ENCODE data around the gene POF1B.
"Not testable (repeated sequence)": the region's sequence is repeated elsewhere in the genome, so short reads cannot be mapped to it uniquely, and the experiment has no call there.

POF1B gene, protein sequence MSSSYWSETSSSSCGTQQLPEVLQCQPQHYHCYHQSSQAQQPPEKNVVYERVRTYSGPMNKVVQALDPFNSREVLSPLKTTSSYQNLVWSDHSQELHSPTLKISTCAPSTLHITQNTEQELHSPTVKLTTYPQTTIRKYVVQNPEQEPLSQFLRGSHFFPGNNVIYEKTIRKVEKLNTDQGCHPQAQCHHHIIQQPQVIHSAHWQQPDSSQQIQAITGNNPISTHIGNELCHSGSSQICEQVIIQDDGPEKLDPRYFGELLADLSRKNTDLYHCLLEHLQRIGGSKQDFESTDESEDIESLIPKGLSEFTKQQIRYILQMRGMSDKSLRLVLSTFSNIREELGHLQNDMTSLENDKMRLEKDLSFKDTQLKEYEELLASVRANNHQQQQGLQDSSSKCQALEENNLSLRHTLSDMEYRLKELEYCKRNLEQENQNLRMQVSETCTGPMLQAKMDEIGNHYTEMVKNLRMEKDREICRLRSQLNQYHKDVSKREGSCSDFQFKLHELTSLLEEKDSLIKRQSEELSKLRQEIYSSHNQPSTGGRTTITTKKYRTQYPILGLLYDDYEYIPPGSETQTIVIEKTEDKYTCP

DNA sequence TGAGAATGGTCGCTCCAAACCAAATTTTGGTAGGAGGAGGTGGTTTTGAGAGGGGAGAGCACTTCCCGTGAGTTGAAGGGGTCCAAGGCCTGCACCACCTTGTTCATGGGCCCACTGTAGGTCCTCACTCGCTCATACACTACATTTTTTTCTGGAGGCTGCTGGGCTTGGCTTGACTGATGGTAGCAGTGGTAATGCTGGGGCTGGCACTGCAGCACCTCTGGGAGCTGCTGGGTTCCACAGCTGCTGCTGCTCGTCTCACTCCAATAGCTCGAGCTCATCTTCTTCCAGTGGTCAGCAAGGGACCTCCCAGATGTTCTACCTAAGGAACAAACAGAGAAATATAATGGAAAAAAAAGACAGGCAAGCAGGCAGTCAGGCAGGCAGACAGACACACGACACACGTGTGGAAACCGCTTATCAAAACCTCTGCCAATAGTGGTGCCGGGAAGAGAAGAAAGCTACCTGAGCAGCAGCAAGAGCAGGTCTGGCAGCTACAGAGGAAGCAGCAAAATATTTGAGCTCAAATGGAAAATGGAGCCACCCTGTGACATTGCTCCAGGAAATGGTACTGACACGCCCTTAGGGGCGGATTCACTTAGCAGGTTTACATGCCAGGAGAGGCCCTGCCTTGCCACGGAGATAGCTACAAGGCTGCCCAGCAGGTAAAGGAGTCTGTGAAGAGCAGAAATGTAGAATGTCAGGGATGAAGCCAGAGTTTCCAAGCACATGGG is at the start of gene POF1B:
Gene POF1B (minus strand): TSS at position 492 of the 734 bp plus-strand sequence. CDS start 211 bp downstream, at position 281.
- DNase-seq, result no peak

DNA sequence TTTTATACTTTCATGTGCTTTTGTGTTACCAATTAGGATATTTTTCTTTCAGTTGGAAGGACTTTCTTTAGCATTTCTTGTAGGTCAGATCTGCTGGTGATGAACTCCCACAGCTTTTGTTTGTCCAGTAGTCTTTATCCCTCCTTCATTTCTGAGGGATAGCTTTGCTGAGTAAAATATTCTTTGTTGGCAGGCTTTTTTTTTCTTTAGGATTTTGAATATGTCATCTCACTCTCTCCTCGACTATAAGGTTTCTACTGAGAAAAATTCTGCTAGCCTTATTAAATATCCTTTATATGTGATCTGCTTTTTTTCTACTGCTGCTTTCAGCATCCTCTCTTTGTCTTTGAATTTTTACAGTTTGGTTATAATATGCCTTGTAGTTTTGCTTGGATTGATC is 49.6 kb upstream of the POF1B start:
- no peak for DNase-seq

DNA sequence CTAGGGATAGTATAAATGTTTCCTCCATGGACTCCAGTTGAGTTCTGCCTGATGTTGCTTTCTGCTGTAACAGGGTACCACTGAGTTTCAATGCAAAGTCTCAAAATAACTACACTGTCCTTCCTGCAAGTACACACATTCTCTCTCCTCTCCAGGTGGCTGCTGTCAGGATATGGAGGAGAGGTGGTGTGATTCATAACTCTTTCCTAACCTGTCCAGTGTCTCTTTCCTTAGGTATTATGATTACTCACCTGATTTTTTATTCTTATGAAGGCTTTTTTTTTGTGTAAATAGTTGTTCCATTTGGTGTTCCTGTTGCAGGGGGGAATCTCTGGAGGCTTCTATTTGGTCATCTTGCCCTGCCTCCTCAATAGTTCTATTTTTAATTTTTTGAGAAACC is 39.8 kb upstream of the POF1B start:
- DNase-seq, result no peak

DNA sequence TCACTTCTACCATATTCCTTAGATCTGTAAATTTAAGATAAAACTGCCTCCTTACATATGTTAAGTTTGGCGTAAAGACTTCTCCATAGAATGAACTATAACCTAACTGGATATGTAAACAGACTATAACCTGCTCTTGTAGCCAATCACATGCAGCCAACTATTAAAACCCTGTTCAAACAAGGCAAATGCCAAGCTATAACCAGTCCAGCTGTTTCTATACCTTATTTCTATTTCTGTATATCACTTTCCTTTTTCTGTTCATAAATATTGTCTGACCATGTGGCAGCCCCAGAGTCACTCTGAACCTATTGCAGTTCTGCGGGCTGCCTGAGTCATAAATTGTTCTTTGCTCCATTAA is 12.4 kb upstream of the POF1B start:
- no peak for DNase-seq

DNA sequence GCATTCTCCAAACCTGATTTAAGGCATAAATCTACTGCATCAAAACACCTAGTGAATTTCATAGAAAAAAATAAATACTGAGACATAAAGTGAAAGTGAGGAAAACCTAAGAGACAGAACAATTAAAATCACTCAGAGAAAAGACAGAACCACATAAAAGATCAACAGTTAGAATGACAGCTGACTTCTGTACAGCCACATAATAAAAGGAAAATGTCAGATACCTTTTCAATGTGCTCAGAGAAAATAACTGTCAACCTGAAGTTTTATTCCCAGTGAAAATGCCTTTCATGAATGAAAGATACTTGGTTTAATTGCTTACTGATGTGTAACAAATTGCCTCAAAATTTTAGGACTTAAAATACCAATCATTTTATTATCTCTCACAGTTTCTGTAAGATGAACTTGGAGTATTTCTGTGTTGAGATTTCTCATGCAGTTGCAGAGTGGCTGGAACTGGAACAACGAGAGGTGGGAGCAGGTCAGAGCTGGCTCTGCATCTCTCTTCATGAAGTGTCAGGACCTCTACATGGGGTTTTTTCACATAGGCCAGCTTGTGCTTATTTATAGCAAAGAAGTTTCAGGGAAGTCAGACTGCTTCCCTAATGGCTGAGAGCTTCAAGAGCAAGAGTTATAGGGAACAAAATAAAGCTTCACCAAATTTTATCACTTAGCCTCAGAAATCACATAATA is 11.9 kb upstream of the POF1B start:
- DNase-seq, result no peak

DNA sequence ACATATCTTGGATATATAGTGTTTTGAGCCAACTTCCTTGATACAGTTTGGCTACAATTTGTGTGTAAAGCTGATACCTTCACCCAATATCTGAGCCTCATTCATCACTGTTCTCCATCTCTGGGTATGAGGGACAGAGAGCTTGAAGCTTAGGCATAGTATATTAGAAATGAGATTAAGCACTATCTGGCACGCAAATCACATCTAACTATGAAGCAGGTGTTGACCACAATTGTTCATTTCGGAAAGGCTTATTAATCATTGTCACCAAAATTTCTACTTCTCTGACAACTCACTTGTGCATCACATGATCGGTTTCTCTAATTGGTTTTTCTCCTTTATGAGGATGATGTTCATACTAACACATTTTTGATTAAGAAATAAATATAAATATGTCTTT is 2.1 kb upstream of the POF1B start:
- no peak for DNase-seq

DNA sequence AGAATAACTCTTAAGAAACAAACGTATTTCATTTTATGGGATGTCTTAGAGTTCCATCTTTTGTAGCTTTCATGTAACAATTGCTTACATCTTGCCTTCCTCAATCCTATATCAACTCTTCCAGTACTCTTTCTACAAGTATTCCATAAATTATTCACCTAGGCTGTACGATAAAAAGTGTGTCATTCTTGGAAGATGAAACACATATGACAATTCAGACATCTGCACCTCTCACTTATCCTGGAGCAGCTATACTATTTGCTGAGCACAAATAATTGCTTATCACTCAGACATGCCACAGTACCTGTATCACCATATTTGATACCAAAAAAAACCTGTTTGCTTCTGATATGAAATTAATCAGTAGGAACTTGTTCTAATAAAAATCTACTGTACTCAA is 1.0 kb downstream of the POF1B start:
- no peak for DNase-seq

DNA sequence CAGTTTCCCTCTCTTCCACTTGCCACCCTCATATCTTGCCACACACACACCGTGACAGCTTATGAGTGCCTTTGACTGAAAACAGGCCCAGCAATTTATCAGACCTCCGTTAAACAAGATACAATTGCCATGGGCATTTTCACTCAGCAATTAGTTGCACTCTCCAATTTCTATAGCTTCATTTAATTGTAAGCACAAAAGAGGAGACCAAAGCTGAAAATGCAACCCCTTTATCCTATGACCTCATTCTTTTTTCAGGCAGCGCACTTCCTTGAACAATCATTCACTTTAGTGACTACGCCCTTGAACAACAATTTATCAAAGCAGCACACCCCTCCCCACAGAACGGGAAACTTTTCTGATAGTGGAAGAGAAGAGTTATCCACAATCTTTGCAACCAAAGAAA is 4.1 kb downstream of the POF1B start:
- no peak for DNase-seq

DNA sequence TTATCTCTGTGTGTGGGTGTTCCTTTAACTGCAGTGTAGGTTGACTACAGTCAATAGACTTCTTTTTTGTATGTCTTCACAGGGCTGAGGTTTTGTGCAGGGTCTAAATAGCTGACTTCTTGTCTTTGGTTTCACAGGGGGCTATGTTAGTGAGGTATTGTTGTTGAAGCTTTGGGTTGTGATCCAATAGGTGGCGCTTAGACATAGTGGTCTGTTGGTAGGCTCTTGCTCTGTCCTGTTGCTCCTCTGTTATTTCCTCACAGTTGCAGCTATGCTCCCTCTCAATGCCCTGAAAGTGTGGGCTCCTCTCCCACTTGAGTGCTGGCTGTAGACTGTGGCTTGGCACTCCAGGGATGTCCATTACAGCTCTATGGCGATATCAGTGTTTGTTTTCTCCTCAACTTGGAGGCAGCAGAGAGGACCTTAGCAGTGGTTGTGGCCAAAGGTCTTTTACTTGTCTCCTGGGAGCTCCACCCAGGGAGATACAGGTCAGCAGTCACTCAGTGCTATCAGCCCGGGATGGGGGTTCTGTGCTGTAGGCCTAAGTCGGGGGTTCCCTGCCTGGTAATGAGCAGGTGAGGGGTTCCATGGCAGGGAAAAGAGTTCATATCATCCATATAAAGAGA is 14.0 kb downstream of the POF1B start:
- DNase-seq, result no peak

DNA sequence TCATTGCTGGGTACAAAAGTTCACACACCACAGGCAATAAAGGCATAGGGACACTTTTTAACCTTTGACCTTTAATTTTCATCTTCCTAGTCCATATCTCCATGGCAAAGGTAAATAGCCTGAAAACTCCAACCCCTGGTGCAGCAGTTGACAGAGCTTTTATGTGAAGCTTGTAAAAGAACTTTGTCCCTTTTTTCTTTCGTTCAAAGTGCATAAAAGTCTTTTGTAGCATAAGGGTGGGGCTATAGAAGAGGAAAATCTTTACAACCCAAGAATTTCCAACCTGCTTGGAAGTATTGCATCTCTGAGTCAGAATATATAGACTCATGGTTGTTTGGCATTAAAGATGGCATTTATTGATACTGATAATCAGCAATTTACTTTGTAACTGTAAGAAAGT is 20.4 kb downstream of the POF1B start:
- DNase-seq, result no peak

DNA sequence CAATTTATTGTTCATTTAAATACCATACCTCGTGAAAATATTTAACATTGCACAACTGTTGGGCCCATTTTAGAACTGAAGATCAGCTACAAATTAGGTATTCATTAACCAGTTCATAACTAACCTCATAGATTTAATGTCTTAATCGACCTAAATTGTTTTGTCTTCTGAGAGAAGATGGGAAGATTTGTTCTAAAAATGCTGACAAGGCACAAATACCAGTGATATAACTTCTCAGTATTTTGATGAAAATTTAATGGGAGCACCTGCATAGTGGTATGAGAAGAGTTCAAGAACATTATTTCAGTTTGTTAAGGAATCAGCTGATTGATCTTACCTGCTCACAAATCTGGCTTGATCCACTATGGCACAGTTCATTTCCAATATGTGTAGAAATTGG is 33.9 kb downstream of the POF1B start:
- no peak for DNase-seq

DNA sequence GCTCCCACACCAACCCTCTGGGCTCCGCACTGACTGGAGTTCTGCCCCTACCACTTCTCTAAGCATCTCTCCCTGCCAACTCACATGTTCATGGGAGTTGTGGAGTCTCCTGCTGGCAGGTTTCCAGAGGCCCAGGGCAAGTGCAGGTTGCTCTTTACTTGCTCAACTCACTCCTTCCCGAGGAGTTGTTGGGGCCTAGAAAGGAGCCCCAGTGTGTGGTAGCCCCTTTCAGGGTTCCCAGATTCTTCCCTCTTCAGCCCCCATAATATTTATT is 52.5 kb downstream of the POF1B start:
- DNase-seq, result no peak

DNA sequence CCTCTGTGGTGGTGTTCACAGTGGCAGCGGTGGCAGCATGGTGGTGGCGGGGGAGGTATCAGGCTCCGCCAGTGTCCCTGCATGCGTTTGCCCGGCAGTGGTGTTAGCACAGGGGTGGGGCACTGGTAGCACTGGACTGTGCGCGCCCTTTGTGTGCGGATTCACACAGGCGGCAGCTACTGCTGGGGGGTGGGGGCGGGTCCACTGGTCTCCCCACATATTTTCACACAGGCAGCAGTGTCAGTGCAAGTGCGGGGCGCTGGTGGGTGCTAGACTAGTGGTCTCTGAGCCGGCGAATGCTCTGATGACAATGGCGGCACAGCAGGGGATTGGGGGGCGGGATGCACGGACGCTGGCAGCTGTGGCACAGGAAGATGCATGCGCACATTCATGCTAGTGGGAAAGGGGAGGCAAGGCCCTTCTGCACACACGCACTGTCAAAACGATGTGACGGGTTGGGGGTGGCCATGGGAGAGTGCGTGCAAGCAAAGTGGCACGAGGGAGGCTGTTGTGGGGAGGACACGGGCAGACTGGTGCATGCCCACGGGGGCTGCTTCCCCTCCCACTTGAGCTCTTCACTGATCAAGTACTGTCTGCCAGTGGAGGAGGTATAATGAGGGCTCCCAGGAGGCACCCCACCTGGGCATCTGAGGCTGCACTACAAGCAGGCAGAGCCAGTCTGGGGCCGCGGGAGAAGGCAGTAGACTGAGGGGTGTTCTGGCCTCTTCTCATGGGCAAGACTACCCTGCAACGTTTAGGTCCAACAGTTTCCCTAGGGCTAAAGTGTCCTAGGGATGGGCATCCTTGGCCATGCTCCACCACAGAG is 53.0 kb downstream of the POF1B start:
- DNase-seq, result no peak

DNA sequence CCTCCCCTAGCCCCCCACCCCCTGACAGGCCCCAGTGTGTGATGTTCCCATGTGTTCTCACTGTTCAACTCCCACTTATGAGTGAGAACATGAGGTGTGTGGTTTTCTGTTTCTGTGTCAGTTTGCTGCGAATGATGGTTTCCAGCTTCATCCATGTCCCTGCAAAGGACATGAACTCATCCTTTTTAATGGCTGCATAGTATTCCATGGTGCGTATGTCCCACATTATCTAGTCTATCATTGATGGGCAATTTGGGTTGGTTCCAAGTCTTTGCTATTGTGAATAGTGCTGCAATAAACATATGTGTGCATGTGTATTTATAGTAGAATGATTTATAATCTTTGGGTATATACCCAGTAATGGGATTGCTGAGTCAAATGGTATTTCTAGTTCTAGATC is 68.1 kb downstream of the POF1B start:
- not testable (repeated sequence) for DNase-seq

DNA sequence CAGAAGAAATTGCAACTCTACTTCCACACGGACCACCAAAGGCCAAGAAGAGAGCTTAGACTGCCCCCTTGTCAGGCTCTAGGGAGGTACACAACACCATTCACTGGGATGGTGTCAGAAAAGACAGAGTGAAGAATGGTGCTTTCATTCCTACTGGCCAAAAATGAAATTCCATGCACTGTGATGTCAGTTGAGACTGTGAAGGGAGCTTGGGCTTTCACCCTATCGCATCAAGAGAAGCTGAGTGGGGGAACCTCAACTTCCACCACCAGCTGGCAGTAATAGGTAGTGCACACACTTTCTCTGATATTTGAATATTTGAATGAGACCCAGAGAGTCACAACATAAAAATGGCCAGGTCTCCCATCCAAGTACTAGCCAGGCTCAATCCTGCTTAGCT is 69.7 kb downstream of the POF1B start:
- DNase-seq, result no peak

DNA sequence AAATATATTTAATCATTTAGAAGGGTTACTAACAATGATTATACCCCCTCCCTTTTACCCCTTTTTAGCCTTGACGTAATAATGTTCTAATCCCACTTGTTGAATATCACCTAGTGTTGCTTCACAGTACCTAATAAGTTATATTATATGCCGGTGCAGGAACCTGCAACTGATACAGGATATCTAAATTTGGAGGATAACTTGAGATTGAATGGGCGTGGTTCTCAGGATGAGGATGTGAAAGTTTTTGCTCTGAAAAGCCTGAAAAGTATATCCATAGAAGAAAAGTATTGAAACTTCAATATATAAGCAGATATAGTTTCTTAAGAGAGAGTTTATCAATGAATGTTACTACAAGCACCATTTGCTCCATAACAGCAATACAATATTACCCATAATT is 75.9 kb downstream of the POF1B start:
- DNase-seq, result no peak

DNA sequence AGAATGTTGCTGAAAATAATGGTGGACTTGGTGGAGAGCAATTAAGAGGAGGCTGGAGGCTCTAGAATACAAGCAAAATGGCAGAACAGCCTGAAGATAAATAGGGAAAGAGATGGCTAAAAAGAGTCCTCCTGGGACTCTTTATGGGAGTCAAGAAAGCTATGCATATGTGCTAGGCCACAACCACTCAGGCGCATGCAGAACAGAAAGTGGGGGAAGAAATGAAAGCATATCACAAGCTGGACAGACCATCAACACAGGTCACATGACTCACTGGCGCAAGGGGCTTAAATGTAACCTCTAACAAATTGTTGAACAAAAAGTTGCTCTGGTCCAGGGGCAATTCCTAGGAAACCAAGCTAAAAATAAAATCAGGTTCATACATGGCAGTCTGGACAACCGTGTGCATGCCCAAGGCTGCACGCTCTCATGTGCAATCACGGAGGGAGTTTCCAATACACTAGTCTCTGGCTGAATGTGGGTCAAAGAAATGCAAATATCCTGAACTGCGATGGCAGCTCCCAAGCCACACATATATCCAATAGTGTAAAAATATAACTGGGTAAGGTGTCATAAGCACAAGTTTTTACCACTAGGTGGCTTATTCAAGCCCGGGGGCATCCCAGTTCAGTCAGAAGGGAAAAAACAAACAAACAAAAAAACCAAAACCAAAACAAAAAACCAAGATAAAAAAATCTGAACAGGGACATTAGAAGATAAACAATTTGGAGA is 90.3 kb downstream of the POF1B start:
- DNase-seq, result no peak

DNA sequence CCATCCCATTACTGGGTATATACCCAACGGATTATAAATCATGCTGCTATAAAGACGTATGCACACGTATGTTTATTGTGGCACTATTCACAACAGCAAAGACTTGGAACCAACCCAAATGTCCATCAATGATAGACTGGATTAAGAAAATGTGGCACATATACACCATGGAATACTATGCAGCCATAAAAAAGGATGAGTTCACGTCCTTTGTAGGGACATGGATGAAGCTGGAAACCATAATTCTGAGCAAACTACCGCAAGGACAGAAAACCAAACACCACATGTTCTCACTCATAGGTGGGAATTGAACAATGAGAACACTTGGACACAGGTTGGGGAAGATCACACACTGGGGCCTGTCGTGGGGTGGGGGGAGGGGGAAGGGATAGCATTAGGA is 94.2 kb downstream of the POF1B start:
- not testable (repeated sequence) for DNase-seq

DNA sequence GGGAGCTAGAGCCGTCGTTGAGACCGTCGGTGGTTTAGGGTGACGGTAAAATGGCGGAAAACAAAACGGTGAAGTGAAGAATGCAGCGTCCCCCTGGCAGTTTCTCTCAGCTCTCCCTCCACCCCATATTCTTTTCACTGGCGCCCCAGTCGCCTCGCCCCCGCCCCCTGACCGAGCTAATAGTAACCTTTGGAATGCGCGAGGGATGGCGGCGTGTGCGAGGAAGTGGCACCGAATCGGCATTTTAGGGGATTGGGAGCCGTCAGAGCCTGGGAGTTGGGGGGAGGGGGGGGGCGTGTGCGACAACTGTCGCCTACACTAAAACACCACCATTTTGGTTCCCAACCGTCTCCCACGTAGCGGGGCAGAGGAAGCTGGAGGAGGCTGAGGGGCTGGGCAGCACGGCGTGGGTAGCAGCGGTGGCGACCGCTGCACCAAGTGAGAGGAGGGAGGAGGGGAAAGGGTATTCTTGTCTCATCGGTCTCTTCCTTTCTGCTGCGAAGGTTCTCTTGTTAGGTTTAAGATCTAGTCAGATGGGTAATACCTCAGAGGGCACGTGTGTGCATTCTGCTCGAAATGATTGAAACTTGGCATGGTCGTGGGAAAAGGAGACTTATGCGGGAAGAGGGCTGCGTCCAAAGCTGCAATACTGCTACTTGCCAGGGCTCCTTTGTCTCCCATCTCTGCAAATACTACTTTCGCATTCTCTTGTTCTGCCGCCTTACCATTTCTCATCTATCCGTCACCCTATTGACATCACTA is 134.8 kb downstream of the POF1B start:
- DNase-seq, result peak; percentile 2

DNA sequence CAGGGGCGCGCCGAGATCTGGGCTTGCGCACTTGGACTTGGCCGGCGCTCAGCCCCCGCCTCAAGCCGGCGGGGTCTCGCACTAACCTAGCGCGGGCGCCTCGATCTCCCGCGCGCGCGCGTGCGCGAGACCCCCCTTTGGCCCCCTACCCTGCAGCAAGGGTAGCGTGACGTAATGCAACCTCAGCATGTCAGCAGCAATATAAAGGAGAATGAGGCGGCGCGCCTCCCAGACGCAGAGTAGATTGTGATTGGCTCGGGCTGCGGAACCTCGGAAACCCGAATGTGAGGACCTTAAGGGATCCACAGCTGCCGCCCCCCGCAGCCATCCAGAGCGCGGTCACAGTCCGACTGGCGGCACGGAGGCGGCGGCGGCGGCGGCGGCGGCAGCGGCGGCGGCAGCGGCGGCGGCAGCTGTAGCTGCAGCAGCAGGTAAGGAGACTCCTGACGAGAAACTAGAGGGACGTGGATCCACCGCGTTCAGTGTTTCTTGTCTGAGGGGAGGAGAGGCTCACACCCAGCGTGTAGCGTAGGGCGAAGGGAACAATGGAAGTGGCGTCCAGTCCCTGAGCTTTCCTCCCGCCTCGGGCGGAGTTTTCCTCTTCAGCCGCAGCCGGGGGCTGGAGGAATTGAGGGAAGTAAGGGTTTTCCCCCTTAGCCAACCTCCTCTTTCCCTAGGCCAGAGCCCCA is 135.6 kb downstream of the POF1B start, which contains the start of the genes SATL1 and ZNF711:
Gene SATL1 (minus strand): TSS at position 19 of the 689 bp plus-strand sequence. CDS start 134,811 bp downstream, outside the sequence.
Gene ZNF711 (plus strand): TSS at position 231 of the 689 bp plus-strand sequence. CDS start 3,582 bp downstream, outside the sequence.
- DNase-seq, result peak; percentile 17

All from activated CD4-positive, alpha-beta T cell treated with anti-CD3 and anti-CD28 coated beads for 48 hours (primary cell).